Activated naive CD8-positive, alpha-beta T cell treated with anti-CD3 and anti-CD28 coated beads, Interleukin-2, amount 50 U/mL, for 16 hours (primary cell): ENCODE measurements around the gene CCDC141.
A peak's percentile ranks its signal among the peaks of the same experiment; 100 is the strongest.

Experiments
- DNase-seq: peaks from one replicate; pipeline ENCODE4 v3.0.0-alpha.2; 2020; ENCODE audit warnings: low read depth, low spot score

The CCDC141 gene

DNA sequence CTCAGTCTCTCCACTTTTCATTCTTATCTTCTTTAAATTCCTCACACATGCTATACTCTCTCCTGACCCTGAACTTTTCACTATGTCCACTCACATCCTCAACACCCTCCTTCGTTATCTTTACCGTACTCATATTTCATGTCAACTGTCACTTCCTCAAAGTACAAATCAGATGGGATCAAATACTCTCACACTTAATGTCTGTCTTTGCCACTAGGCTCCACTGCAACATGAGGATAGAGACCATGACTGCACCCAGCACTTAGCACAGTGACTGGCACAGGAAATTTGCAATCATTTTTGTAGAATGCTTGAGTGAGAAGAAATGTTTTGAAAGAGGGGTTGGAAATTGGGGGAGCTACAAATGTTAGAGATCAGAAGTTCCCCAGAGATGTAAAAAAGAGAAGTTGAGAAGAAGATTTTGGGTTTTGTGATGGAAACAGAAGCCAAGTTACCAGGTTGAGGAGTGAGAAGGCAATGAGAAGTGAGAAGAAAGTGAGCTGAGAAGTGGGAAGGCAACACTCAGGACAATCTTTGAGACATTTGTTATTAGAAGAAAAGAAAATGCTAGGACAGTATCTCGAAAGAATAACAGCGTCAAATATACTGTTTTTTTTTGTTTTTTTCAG is 87.0 kb downstream of the CCDC141 start:
- no peak for DNase-seq

DNA sequence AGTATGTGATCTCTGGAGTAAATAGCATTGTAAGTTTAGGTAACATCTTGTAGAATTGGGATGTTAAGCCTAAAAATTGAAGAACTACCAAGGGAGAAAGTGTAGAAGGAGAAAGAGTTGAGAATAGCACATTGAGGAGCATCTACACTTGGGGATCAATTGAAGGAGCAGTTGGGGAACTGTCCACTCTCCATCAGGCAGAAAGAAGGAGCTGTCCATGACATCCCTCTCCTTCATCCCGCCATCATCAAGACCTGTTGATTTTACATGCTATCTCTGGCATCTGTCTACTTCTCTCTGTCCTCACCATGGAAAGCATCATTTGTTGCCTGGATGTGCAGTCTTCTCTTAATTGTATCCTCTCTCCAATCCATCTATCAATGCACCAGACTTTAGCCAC is 87.8 kb downstream of the CCDC141 start:
- no peak for DNase-seq

DNA sequence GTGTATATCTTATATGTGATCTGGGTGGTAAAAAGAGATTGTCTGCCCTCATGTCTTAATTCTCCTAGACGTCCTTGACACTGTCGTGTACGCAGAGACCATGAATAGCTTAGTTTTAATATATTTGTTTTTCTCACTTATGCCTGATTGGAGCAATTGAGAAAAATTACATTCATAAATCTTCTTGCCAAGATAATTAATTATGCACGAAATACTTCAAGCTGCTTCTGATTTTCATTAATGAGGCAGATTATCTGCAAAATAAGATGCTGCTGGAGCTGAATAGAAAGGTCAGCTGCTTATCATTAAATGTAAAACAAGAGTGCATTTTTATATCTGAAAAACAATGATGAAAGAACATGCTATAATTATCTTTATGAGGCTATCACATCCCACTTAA is 95.9 kb downstream of the CCDC141 start:
- no peak for DNase-seq

DNA sequence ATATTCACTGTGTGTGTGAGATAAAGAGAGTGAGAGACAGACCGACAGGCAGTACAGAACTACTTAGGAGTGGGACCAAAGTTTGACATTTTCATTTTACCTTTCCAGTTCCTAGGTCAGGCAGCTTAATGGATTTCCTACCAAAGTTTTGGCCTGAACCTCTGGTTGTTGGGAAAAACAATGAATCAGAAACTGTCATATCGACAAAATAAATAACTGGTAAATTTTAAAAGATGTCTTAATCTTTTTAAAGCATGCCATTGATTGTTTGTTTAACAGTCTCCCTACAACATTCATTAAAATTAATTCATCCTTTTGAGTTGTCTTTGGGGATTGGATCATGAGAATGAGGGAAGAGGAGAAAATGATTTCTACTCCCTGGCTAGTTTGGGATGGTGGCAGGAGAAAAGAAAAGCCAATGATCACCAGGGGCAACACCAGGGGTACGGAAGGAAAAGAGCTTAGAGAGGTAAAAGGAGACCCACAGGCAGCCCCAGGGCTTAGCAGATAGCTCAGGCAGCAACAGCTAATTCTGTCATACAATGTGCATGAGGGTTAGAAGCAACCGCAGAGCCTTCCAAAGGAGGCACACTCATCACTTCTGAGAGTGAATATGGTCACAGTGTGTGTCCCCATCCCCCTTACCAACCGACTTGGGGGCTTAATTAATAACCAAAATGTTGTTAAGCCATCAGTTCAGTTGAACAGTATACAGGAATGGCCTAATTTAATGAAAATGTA is 98.5 kb downstream of the CCDC141 start:
- DNase-seq = no peak

DNA sequence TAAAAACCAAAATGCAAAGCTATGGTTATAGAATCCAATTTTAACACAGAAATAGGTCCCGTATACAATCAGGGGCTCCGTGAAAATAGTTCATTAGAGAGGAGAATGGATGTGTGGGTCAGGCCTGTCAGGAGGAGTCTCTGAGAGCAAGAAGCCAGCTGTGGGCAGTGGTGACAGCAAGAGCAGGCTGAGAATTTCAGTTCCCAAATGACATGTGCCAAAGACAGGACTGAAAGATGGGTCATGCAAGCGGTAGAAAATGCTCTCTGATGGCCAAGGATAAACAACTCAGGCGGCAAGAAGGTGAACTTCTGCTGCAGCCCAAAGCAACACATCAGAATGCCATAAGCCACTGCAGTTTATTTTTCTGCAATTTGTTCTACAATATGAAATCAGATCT is 100.4 kb downstream of the CCDC141 start:
- DNase-seq = no peak

DNA sequence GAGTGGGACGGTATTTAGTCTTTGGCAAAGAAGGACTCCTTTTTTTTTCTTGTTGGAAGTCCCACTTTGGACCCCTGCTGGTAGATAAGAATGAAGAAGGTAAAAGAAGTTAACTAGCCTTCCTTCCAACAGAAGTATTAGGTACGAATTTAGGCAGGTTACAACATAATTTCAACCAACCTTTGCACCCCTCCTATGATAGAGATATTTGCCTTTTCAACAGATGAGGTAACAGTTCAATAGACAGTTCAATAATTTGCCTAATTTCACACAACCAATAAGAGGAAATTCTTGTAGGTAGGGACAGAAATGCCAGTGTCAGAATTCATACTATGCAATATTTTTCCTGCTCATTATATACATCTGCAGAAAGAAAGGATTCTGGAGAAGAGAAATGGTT is 100.8 kb downstream of the CCDC141 start:
- no peak for DNase-seq

DNA sequence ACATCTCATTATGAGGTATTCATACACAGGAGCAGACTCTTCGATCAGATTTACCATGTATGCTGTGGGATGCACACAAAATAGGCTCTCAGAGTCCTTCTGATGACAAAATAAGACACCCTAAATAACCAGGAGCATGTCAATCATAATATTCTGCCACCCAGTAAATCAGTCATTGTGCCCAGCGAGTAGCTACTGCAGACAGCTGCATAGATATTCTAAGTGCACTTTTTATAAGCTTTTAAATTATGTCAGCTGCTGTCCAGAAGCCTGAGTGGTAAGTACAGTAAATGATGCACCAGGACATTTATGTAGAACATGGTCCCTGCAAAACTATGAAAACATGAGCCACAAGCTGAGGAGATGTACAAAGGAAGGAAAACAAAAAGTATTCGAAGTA is 102.9 kb downstream of the CCDC141 start:
- no peak for DNase-seq

DNA sequence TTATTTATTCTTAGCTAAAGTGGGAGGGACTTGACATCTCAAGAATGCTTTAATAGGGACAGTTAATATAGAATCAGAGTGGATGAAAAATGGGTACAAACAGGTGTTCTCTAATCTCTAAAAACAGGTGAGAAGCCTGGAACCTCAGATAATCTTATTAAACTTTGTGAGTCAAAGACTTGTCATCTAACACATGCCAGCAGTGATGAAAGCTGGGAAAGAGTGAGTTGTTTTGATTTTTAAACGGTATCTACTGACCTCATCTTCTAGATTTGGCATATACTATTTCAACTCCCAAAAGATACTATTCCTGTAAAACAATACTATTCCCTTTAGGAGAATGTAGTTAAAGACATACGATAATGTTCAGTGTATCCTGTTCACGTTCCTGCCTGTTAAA is 103.4 kb downstream of the CCDC141 start:
- DNase-seq = no peak

DNA sequence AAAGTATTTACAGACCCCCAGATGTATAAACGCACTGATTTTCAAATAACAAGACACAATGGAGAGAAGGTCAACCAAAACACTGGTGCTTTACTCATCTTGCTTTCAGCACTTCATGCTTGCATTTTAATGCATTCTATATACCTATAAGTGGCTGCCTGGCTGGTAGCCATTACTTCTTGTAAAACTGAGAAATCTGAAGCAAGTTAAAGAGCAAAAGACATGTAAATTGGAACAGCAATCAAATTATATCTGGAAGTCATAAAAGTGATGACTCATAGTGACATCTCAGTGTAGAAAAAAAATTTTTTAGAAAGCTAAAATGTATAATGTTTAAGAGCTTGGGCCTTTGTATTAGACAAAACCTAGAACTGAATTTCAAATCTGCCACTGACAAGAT is 106.2 kb downstream of the CCDC141 start:
- no peak for DNase-seq

DNA sequence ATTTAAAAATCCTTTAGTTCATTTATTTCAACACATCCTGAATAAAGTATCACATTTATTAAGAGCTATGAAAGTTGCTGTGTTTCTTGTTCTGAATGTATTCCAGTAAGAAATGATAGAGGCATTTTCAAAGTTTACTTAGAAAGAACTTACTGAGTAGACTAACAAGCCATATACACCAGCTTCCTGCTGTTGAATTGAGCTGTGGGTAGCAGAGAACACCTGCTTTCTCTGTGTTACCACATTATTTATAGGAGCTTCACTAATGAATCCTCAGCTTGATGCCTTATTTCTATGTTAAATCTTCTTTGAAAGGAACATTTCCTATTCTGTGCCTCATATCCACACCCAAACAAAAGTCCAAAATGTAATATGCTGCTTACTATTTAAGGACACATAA is 115.4 kb downstream of the CCDC141 start:
- no peak for DNase-seq

DNA sequence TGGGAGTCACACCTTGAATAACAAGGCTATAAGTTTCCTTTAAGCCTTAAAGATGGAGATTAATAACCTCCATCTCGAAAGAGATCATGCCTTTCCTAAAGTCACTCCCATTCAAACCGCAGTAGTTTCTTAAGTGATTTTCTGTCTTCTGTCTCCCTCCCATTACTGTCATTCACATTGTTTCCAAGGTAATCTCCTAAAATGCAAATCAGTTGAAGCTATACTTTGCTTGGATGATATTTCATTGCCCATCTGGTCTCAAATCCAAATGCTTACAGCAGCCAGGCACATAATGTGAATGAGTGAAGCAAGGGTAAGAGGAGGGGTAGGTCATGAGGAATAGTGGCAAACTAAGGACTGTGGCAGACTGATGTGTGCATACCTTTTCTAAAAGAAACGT is 116.4 kb downstream of the CCDC141 start:
- DNase-seq = no peak

DNA sequence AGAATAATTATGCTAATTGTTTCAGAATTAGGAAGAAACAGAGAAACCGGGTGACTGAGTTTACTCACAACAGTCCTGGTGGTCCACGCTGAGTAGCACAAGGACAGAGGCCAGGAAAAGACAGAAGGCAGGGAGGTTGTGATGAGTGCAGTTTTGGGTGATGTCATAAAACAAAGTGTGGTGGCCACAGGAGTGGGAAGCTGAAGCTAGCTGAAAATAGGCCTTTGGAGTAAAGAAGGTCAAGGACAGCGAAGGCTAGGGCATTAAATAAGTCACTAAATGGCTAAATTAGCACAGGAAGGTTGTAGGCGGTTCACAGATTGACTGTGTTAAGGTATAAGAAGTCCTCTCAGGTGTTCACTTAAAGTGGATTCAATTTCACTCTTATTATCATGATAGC is 121.9 kb downstream of the CCDC141 start:
- no peak for DNase-seq

DNA sequence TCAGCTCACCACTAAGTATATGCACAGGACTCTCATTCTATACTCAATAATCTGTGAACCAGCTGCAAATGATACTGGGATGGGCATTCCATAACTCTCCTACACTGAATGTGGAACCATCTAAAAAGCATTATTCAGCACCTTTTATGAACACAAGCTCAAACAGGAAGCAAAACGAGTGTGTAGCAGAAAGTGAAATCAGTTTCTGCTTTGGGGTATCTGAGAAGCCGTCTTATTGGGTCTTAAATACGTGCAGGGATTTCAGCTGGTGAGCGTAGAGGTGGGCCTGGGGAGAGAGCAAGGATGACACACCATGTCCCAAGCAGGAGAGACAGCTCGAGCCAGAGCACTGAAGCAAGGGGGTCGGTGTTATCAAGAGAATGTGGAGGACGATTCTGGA is 122.8 kb downstream of the CCDC141 start:
- no peak for DNase-seq

DNA sequence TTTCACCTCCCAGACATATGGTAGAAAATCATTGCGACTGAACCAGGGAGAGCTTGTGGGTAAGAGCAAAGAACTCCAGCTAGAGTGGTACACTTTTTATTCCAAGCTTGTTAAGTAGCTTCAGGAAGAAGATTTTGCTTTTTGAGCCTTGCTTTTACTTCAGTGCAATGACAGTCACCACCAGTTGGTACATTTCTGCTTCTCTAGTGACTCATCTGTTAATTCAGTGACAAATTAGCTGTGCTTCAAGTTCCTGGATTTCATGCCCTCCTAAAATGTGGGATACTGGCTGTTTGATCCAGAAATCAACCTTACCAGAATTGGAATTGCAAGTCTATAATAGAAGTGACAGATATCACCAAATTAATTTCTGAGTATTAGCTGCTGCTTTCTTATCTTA is 125.1 kb downstream of the CCDC141 start:
- DNase-seq = no peak

DNA sequence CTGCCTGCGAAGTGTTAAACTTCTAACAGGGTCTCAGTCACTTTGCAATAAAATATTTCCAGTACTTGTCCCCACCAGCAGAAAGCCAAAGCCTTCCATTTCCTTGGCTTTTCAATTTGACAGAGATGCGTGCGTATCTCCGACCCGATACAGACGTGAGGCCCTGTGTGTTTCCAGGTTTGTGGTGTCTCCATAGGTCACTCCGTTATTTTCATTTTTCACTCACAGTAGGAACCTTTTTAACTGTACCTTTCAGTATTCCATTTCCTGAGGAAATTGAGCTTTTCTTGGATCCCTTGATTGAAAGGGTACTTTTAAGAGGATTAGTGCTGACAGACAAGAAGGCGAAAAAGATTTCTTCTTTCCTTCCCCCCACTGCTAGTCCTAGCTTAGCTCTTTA is 126.4 kb downstream of the CCDC141 start:
- no peak for DNase-seq

DNA sequence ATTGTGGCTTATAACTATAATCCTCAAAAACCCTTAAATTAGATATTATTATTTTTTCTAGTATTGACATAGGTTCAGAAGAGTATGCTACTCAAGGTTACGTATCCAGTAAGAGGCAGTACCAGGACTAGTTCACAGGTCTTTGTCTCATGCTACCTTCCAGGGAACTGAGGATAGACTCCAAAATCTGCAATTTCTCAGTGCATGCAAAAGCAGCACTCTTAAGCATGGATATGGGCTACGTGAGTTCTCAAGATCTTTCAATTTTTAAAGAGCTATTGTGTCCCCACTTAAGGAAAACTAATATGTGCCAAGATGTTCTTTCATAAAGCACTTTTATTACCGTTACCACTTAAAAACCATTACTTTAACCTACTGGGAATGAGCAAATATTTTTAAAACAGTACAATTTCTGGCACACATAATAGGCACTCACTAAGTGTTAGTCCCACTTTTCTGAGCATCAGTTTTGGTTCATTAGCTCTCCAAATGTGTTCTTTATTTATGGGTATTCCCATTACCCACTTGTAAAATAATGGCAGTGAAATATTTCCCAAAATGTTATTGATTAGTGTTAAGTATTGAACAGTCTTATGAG is 128.9 kb downstream of the CCDC141 start:
- DNase-seq = no peak

DNA sequence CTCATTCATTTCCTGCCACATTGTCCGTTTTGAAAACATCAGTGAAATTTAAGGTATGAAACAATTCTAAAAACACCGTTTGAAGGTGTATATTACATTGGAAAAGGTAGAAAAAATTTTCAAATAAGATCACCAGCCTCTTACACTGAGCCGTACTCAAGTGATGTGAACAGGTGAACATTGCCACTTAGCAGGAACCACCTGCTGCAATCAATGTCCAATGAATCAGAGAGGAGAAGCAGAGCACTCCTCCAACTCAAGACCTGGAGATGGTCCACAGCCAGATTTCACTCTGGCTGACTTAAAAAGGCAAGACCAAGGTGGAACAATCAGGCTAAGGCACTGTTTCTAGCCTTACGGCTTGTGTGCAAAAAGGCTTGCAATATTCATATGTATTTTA is 132.4 kb downstream of the CCDC141 start:
- DNase-seq = no peak

DNA sequence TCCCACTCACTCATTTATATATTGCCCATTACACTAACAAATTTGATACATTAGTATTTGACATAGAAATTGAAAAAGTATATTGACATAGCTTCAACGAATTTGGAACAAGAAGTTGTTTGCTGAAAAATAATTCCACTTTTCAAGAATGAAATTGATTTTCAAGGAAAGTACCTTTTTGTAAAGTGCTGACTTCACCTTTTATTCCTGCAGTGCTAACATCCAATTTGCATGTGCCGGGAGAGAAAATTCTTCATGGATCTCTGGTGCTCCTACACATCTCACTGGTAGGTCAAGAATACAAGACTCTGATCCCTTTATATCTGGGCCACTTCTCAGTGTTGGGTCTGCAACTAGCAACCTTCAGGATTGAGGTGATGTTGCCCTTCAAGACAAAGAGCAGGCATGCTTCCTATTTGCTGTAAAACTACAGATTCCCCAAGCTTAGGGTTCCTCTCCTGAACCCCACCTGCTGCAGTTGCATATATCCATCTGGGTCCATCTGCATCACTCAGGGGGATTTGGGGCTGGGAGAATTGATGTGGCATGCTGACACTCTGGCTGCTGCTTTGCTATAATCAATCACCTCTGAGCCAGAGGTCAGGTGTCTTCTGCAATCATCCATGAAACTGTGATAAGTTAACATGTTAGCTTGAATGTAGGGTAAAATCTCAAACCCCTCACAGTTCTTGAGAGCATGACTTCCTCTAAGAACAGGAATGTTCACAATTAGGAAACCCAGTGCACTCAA is 134.3 kb downstream of the CCDC141 start:
- DNase-seq = no peak

DNA sequence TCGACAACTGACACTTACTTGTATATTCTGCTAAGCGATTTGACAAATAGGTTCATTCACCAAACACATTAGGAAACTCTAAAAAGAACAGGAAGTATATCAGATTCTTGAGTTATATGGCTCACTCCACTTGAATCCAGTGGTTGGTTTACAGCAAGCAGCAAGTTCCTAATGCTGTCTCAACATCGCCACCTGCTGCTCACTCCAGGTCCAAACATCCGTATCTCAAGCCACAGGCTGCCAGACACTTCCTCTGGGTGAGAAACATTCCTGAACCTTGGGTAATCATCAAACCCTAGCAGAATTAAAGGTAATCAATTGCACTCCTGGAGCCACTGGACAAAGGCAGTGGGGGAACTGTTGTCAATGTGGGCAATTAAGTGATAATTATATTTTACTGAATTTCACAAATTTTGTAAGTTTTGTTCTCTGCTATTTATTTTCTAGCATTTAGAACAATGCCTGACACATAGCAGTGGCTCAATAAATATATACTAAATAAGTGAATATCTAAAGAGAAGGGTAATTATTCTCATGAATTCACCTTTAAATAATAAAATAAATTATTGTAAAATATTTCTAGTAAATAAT is 135.6 kb downstream of the CCDC141 start:
- DNase-seq = peak; percentile 50

DNA sequence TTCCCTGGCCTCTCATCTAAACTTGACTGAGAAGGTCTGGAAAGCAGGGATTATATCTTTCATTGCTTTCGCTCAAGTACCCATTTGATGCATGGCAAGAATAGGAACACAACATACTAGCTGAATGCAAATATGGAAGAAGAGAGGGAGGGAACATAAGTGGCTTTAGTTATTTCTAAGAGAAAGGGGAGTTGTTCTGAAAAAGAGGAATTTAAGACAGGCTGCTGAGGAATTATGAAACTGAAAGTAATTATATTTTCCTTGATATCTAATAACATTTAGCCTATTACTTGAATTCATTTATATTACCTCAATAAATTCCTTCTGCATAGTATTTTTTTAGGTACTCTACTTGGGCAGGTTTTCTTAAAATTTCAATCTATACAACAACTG is 136.9 kb downstream of the CCDC141 start:
- DNase-seq = no peak

DNA sequence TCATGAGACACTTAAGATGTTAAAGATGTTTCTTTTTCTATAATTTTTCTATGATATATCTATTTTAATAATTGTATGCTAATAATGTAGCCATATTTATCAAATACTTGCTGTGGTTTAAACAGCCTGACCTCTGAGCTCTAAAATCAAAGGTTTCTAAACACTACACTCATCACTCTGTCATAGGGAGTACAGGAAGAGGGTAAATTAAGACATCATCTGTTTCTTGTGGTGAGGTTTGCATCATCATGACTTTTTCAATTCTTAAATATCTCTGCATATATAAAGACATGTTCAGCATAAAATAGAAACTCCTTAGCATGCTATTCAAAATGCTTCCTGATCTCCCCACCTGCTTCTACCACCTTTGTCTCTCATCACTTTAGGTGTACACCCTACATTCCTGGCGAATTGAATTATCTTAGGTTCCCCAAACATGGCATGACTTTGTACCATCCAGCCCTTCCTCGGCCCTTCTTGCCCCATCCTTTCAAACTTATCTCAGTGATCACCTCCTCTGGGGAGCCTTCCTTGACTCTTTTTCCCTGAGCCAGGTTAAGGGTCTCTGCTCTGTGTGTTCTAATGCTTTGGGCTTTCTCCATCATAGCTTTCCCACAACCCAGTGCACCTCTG is 137.4 kb downstream of the CCDC141 start:
- no peak for DNase-seq

DNA sequence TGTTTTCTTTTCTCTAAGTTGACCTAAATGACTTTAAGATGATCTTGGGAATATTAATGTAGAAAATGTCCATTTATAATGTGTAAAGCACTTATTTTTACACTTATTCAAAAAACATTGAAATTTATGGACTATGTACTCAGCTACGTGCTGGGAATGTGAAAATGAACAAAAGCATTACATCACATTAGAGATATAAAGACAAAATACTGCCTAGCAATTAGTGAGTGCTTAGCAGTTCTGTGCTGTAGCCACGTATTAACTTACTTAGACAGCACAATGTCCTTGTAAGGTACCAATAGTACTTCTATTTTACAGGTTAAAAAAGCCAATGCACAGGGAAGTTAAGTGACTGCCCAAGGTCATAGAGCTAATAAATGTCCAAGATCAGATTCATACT is 138.9 kb downstream of the CCDC141 start:
- DNase-seq = no peak
